Kidney epithelial cell (primary cell): ENCODE data around the gene SCN4A. TPM values are rescaled to one million over a fixed set of nuclear protein-coding genes. Genes with fewer than 3 reads are reported as not detected.

ENCODE experiments used
- DNase-seq: peaks from one replicate; pipeline ENCODE4 v3.0.0-alpha.2; 2010; ENCODE audit warnings: low read depth
- H3K27me3 ChIP-seq: 2 replicates; pipeline ENCODE4 v1.6.0; 2011; ENCODE audit warnings: low read length; ENCODE audit not compliant: control insufficient read depth, insufficient read depth
- H3K36me3 ChIP-seq: 2 replicates; pipeline ENCODE4 v1.5.1; 2011; ENCODE audit warnings: low read length; ENCODE audit not compliant: control insufficient read depth, insufficient read depth
- H3K4me3 ChIP-seq: 2 replicates; pipeline ENCODE4 v1.5.1; 2011; ENCODE audit warnings: low read depth, mild to moderate bottlenecking, control low read depth, low read length
- CTCF ChIP-seq: IDR thresholded peaks from 2 replicates; pipeline ENCODE4 v1.5.1; 2011; ENCODE audit warnings: mild to moderate bottlenecking, moderate library complexity, low read length, control low read depth, inconsistent platforms; ENCODE audit not compliant: insufficient read depth, poor library complexity, severe bottlenecking
- total RNA-seq: library from RNA; depleted of rRNA; stranded (reverse); fragments of >200 nt; gene quantifications from 2 replicates; pipeline ENCODE4 v1.2.3, GENCODE V29; 2015

The SCN4A gene
- total RNA-seq, 1 donor from 2014 or later = 0.33 TPM

- Histone ChIP-seq H3K27me3 (peaks cover 9% of the 10 kb centered on the region), H3K36me3 (no peaks in the 10 kb centered on the region), H3K4me3 (no peak overlapping the region)
- no peak for TF ChIP-seq CTCF
- no peak for DNase-seq
Measured at GRCh38 chr17:63947711-63948330, 24.9 kb downstream of the SCN4A start.

- Histone ChIP-seq H3K27me3 (peaks cover 11% of the 10 kb centered on the region), H3K4me3 (no peak overlapping the region), H3K36me3 (no peaks in the 10 kb centered on the region)
- peak; percentile 55 for TF ChIP-seq CTCF
- no peak for DNase-seq
Measured at GRCh38 chr17:63946440-63947363, 26.0 kb downstream of the SCN4A start.

GRCh38 chr17:63945784-63946439 lies 26.8 kb downstream of the SCN4A start:
- Histone ChIP-seq H3K4me3 (no peak overlapping the region), H3K36me3 (no peaks in the 10 kb centered on the region), H3K27me3 (peaks cover 6% of the 10 kb centered on the region)
- no peak for DNase-seq
- no peak for TF ChIP-seq CTCF

GRCh38 chr17:63944736-63945499 lies 27.8 kb downstream of the SCN4A start:
- no peak for TF ChIP-seq CTCF
- H3K27me3 ChIP-seq = peaks cover 5% of the 10 kb centered on the region
- no peak overlapping the region for H3K4me3 ChIP-seq
- no peak for DNase-seq
- H3K36me3 ChIP-seq = no peaks in the 10 kb centered on the region

- DNase-seq = no peak
- H3K36me3 ChIP-seq = no peaks in the 10 kb centered on the region
- TF ChIP-seq CTCF = no peak
- no peak overlapping the region for H3K4me3 ChIP-seq
- H3K27me3 ChIP-seq = peaks cover 2% of the 10 kb centered on the region
Measured at GRCh38 chr17:63943745-63944144, 29.0 kb downstream of the SCN4A start.
